Chondrocyte (in vitro differentiated cells): Measurements from ENCODE around the gene OCA2. TPM values are rescaled to one million over a fixed set of nuclear protein-coding genes. Genes with fewer than 3 reads are reported as not detected.

Source experiments
- DNase-seq: peaks from one replicate; pipeline ENCODE4 v3.0.0; 2021; ENCODE audit warnings: mixed read lengths, low spot score
- H3K27ac Mint-ChIP-seq: one replicate; pipeline ENCODE4 v1.8.0; 2021; ENCODE audit warnings: mild to moderate bottlenecking, moderate library complexity, mixed read lengths; ENCODE audit not compliant: unreplicated experiment
- H3K27me3 Mint-ChIP-seq: 2 replicates; pipeline ENCODE4 v1.8.0; 2021; ENCODE audit warnings: low read depth, mixed read lengths
- H3K36me3 Mint-ChIP-seq: 2 replicates; pipeline ENCODE4 v1.8.0; 2021; ENCODE audit warnings: low read depth, mixed read lengths
- H3K4me1 Mint-ChIP-seq: 2 replicates; pipeline ENCODE4 v1.8.0; 2021; ENCODE audit warnings: low read depth, mild to moderate bottlenecking, mixed read lengths
- H3K4me3 Mint-ChIP-seq: one replicate; pipeline ENCODE4 v1.8.0; 2021; ENCODE audit warnings: mild to moderate bottlenecking, moderate library complexity, mixed read lengths; ENCODE audit not compliant: unreplicated experiment
- H3K9me3 Mint-ChIP-seq: 2 replicates; pipeline ENCODE4 v1.8.0; 2021; ENCODE audit warnings: low read depth, mixed read lengths
- total RNA-seq: library from RNA; stranded (reverse); gene quantifications from 3 replicates; pipeline ENCODE4 v1.2.1, GENCODE V29; 2021
- TF ChIP-seq, protein P1 (sequence below): fragments of 200-600 bp; sonication (generic); IDR thresholded peaks from 2 replicates; pipeline ENCODE4 v1.5.0; 2021; ENCODE audit warnings: antibody characterized with exemption, mild to moderate bottlenecking, moderate library complexity

OCA2 gene
- total RNA-seq, 1 donor from 2014 or later: 0.75 TPM

DNA sequence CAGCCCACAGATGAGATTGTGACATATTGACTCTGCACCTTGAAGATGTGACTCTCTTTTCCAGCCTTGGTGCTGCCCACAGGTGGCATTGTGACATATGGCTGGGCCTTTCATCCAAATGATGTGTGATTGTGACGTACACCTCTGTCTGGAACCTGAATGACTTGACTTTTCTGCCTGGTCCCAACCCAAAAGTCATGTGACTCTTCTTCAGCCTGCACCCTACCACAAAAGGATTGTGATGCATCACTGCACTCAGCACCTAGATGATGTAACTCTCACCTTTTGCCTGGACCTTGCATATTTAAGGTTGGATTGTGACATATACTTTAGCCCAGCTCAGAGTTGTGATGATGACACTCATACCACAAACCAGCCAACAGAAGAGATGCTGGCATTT, 204.5 kb downstream of the OCA2 start:
- H3K36me3 Mint-ChIP-seq: peaks cover 8% of the 10 kb centered on the region
- no peaks in the 10 kb centered on the region for H3K27me3 Mint-ChIP-seq
- no peak for DNase-seq
- H3K4me3 Mint-ChIP-seq: no peak overlapping the region
- no peaks in the 10 kb centered on the region for H3K4me1 Mint-ChIP-seq
- TF ChIP-seq, protein P1, sequence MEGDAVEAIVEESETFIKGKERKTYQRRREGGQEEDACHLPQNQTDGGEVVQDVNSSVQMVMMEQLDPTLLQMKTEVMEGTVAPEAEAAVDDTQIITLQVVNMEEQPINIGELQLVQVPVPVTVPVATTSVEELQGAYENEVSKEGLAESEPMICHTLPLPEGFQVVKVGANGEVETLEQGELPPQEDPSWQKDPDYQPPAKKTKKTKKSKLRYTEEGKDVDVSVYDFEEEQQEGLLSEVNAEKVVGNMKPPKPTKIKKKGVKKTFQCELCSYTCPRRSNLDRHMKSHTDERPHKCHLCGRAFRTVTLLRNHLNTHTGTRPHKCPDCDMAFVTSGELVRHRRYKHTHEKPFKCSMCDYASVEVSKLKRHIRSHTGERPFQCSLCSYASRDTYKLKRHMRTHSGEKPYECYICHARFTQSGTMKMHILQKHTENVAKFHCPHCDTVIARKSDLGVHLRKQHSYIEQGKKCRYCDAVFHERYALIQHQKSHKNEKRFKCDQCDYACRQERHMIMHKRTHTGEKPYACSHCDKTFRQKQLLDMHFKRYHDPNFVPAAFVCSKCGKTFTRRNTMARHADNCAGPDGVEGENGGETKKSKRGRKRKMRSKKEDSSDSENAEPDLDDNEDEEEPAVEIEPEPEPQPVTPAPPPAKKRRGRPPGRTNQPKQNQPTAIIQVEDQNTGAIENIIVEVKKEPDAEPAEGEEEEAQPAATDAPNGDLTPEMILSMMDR: no peak
- H3K27ac Mint-ChIP-seq: no peak overlapping the region
- peaks cover 47% of the 10 kb centered on the region for H3K9me3 Mint-ChIP-seq

DNA sequence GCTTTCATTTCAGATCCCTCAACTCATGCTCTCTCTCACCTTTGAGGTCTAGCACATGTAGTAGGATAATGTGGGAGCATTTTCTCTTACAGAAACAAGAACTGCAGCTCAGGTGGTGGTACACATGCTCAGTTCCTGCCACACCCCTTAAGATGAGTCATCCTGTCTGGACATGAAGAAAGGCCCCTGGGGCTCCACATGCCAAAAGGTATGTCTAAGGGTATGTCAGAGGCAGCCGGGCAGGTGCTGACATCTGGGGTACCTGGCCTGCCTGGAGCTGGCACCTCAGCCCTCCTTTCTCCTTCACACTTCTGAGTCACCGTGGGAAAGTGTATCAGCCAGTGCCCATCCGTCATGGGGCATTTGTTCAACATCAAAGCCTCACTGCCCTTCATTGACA, 209.9 kb downstream of the OCA2 start:
- no peaks in the 10 kb centered on the region for H3K27me3 Mint-ChIP-seq
- no peaks in the 10 kb centered on the region for H3K4me1 Mint-ChIP-seq
- H3K4me3 Mint-ChIP-seq: no peak overlapping the region
- H3K9me3 Mint-ChIP-seq: peaks cover 47% of the 10 kb centered on the region
- DNase-seq: no peak
- H3K36me3 Mint-ChIP-seq: peaks cover 8% of the 10 kb centered on the region
- H3K27ac Mint-ChIP-seq: no peak overlapping the region
- TF ChIP-seq, protein P1: no peak

GRCh38 chr15:27885201-27885600, 213.9 kb downstream of the OCA2 start:
- no peaks in the 10 kb centered on the region for H3K27me3 Mint-ChIP-seq
- H3K9me3 Mint-ChIP-seq: peaks cover 24% of the 10 kb centered on the region
- H3K4me3 Mint-ChIP-seq: no peak overlapping the region
- H3K36me3 Mint-ChIP-seq: peaks cover 3% of the 10 kb centered on the region
- H3K4me1 Mint-ChIP-seq: no peaks in the 10 kb centered on the region
- TF ChIP-seq, protein P1: no peak
- DNase-seq: no peak
- no peak overlapping the region for H3K27ac Mint-ChIP-seq

DNA sequence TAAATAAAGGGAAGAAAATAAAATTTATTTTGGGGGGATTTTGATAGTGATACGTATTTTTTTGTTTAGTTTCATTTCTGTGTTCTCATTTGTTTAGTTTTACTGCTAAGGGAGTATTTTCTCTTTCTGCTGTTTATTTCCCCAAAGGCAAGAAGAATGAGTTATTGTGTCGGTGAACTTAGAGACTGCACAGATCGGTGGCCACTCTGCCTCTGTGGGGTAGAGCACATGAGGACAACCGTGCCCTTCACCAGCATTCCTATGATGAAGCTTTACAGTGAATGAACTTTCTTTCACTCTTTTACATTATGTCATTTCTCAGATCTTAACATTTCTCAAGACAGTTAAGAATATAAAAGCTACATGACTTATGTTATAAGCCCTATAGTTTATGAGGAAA, 214.4 kb downstream of the OCA2 start:
- Mint-ChIP-seq H3K4me1 (no peaks in the 10 kb centered on the region), H3K36me3 (peaks cover 2% of the 10 kb centered on the region), H3K4me3 (no peak overlapping the region), H3K27ac (no peak overlapping the region), H3K27me3 (no peaks in the 10 kb centered on the region), H3K9me3 (peaks cover 24% of the 10 kb centered on the region)
- DNase-seq: no peak
- TF ChIP-seq, protein P1: no peak

GRCh38 chr15:27878841-27879240, 220.3 kb downstream of the OCA2 start:
- peaks cover 22% of the 10 kb centered on the region for H3K9me3 Mint-ChIP-seq
- H3K27ac Mint-ChIP-seq: no peak overlapping the region
- no peaks in the 10 kb centered on the region for H3K27me3 Mint-ChIP-seq
- TF ChIP-seq, protein P1: no peak
- H3K4me3 Mint-ChIP-seq: no peak overlapping the region
- H3K36me3 Mint-ChIP-seq: peaks cover 2% of the 10 kb centered on the region
- no peaks in the 10 kb centered on the region for H3K4me1 Mint-ChIP-seq
- no peak for DNase-seq
